Measurements from ENCODE around the gene ATL2.
A peak's percentile ranks its signal among the peaks of the same experiment; 100 is the strongest.
"Not testable (repeated sequence)": the region's sequence is repeated elsewhere in the genome, so short reads cannot be mapped to it uniquely, and the experiment has no call there.

Gene ATL2

DNA sequence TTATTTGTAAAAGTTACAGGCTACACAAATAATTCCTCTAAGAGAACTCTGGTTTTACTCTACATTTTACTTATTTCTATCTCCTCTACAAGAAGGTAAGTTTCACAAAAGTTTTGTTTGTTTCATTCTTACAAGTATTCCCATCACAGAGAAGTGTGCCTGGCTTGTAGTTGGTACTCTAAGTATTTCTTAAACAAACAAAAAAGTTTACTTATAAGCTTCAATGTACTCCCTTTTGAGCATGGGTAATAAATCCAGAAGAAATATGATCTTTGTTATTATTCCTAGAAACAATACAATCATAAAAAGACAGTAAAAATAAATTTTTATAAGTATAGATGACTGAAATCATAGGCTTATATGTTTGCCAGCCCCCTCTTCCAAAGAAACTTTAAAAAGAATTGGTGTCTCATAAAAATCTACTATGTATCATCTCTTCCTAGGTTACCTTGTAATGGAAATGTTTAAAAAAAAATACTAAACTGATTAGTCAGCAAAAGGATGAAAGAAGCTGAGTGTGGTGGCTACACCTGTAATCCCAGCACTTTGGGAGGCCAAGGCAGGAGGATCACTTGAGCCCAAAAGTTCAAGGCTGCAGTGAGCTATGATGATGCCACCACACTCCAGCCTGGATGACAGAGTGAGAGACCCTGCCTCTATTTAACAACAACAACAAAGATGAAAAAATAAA is 54.7 kb downstream of the ATL2 start:
- DNase-seq: no peak

DNA sequence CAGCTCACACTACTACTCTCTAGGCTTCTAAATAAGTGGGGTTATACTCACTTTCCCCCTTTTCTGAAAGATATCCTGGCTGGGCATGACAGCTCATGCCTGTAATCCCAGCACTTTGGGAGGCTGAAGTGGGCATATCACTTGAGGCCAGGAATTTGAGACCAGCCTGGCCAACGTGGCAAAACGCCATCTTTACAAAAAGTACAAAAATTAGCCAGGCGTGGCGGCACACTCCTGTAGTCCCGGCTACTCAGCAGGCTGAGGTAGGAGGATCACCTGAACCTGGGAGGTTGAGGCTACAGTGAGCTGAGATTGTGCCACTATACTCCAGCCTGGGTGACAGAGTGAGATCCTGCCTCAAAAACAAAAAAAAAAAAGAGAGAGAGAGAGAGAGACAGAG is 57.8 kb downstream of the ATL2 start:
- DNase-seq: not testable (repeated sequence)

DNA sequence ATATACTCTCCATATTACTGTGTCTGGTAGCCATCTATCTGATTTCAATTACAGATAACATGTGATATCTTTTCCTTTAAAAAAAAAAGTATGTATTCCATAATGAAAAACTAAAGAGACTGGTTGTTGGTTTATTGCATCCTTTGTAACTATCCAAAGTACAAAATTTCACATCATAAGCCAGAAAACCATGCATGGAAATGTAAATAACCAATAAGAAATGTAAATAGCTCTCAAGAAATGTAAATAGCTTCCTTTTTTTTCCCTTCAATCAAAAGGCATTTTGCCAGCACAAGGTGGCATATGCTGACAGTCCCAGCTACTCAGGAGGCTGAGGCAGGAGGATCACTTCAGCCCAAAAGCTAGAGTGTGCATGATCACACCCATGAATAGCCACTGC is 59.3 kb downstream of the ATL2 start:
- DNase-seq: no peak

DNA sequence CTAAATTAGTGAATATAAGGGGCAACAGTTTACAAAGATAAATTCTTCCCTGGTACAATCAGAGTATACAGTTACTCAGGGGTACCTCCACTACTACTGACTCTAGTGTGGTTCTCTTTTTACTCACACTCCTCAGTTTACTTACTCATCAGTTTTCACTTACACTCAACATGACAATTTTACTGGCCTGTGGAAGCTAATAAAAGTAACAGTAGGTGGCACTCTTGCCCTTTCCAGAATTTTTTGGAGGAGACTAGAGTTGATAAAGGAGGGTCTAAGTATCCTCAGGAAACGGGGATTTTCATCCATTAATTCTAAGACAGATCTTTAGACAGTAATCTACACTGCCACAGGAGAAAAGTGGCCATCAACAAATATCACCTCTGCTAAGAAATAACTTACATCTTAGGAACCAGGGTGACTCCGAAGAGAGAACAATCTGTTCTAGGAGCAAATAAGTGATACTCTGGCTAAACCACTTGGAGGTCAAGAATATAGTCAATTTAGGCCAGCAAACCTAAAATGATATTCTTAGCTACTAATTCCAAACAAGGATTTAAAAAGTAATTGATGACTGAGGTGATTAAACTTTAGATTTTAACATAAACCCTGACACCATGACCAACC is 61.3 kb downstream of the ATL2 start:
- peak; percentile 62 for DNase-seq

DNA sequence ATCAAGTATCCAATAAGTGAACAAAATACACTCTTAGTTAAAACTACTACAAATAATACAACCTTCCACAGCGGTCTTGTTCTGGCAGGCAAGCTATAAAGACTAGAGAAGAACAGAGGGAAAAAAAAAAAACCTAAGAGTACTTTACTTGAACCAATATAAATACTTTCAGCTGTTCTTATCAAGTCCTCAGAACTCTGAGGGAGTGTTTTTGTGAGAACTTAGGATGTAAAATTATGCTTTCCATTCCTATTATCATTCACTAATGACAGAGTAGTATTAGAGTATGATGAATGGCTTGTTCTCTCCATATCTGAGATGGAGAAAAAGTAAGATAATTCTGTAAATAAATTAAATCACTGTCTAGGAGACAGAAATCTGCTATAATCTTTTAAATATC is 68.3 kb downstream of the ATL2 start:
- DNase-seq: no peak

DNA sequence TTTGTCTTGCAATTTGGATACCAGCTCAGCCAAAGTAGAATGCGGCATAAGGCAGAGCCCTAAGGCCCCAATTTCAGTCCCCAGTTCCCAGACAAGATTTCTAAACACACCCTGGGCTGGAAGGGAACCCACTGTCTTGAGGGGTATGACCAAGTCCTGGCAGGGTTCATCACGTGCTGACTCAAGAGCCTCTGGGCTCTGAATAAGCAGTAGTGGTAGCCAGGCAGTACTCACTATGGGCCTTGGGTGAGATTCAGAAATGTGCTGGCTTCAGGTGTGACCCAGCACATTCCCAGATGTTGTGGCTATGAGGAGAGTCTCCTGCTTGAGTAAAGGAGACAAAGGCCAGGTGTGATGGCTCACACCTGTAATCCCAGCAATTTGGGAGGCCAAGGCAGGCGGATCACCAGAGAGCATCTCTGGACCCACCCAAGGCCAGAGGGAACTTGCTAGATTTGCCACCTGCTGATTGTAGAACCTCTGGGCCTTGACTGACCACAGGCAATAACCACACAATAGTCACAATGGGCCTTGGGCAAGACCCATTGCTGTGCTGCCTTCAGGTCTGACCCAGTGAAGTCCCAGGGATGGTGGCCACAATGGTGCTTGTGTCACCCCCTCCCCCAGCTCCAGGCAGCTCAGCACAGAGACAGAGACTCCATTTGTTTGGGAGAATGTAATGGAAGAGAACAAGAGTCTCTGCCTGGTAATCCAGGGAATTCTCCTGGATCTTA is 74.9 kb downstream of the ATL2 start:
- no peak for DNase-seq

DNA sequence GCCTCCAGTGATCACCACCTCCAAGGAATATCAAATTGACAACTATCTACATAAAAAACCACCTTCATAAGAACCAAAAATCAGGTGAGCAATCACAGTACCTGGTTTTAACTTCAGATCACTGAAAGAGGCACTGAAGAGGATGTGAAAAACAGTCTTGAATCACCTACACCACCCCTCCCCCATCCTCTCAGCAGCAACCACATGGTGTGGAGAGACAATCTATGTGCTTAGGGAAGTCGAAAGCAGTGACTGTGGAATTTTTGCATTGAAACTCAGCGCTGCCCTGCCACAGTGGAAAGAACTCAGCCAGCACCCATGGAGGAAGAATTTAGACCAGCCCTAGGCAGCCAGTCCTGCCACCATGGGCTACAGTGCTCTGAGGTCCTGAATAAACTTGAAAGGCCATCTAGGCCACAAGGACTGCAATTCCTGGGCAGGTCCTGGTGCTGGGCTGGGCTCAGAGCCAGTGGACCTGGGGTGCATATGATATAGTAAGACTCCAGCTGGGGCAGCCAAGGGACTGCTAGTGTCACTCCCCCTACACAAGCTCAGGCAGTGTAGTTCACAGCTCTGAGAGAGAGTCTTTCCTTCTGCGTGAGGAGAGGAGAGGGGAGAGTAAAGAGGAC is 75.6 kb downstream of the ATL2 start:
- no peak for DNase-seq

DNA sequence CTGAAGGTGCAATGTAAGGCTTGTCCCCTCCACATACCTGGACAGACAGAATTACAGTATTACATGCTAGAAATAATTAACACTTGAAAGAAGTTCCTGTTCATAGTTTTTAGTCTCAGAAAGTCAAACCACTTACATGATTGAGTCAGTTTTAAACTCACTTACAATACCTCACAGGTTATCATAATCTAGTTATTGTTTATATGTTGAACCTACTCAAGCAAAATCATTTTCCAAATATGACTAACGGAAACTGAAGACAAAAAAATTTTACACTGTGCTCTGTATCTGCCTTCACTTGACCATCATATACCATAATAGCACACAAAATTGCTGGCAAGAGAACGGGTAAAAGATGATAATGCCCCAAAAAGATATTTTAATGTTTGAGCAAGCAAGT is 78.5 kb downstream of the ATL2 start:
- DNase-seq: no peak

DNA sequence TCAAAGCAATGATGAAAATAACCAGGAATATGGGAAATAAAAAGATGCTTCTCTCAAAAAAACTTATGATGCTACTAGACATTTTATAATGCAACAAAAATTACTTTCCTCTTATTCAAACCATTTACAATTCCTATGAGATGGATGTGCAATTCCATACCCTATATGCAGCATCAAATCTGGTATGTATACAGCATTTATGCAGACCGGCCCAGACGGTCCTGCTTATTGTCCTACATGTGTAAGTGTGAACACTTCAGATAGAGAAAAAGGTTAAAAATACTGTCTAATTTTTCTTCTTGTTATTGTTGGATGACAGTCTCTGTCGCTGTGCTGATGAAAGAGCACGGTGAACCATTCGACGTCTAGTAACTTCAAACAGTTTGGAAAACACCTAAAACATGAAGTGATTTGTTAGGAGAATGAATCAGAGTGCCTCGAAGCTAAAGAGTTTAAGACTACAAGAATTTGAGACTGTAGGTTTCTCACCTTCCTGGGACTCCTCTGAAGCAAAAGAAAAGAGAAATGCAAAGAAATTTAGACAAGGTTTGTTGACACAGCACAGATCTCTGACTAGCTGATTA is 80.8 kb downstream of the ATL2 start:
- no peak for DNase-seq

DNA sequence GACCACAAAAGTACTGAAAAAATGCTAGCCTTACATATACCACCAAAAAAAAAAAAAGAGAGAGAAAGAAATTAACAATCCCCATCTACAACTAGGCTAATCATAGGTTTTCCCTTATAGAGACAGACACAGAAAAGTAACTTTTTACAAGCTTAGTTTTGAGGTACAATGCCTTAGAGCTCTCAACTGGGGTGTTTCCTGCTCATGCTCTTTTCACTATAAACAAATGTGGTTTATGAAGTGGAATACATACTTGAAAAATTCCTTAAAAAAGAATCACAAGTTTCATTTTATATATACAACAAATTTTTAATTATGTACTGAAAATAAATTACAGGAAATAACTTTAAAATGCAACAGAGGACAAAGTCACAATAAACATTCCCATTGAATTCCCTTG is 82.5 kb downstream of the ATL2 start:
- no peak for DNase-seq

DNA sequence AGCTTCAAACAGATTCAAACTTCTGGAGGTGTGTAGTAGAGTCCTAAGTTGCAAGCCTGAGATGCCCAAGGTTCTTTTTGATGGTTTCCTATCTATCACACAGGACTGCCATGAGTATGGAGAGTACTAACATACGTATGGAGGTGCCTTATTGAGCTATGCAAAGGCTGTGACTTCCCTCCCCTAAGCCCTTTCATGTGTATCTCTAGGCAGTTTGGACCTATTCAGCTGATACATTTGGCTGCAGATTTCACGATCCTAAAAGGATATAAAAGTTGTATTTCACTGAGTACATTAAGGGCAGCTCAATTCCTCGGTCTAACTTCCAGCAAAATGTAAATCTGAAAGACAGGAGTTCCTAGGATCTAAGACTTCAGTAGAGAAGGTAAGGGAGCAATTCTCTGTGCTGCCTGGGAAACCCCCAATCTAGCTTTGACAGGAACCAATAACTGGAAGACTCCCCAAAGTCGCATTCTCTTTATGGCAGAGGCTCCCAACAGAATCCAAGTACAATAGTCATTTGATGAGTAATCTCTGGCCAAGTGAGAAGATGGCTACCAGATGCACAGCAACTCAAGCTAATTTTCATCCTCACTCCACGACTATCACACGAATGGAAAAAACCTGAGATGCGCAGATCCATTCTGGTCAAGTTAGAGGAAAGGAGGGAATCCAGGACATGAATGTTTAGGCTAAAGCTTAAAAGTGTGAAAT is 83.8 kb downstream of the ATL2 start:
- peak; percentile 35 for DNase-seq

DNA sequence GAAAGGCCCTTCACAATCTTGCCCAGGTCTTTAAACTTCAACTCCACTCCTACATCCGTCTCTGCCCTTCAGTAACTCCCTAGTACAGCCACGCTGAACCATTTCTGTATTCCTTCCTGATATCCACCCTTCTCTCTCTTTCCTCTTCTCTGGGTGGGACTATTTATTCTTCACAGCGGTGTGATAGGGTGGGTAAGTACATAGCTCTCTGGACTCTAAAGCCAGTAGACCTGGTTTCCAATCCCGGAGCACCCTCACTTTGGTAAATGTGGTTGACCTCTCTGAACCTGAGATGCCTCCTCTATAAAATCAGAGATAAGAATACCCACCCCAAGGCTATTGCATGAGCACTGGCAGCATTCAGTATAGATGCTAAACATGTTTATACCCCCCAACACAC is 86.7 kb downstream of the ATL2 start:
- DNase-seq: no peak

DNA sequence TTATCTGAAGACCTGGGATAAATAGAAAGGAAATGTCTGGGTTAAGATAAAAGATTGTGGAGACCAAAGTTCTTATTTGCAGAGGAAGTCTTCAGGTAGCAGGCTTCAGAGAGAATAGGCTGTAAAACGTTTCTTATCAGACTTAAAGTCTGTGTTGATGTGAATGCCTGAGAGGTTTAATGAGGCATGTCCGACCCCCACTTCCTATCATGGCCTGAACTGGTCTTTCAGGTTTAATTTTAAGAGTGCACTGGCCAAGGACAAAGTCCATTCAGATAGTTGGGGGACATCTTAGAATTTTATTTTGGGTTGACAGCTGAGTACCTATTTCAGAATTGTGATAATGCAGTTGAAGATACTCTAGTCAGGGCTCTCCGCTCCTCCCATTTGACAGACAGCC is 92.1 kb downstream of the ATL2 start:
- no peak for DNase-seq

DNA sequence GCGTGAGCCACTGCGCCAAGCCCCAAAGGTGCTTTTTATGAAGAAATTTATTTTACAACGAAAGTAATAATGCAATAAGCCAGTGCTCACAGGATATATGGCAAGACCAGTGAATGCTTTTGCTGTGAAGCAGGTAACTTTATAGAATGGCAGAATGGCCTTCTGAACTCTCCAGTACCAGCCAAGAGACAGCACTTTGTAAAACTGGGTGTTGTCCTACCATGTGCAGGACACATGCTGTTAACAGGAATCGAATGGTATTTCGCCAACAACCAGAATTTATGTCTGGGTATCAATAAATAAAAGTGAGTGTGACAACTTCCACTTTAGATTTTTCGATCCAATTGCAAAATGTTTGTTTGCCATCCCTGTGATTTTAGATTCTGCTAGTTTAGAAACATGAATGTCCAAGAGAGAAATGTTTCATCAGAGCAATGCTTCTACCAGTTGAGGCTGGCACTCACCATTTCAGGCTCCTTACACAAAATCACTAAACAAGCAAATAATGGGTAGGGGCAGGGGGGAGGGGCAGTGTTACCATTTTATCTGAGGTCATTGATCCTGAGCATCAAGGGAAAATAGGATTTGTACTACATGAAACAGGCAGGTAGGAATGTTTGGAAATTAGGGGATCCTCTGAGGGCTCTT is 95.9 kb downstream of the ATL2 start:
- no peak for DNase-seq

DNA sequence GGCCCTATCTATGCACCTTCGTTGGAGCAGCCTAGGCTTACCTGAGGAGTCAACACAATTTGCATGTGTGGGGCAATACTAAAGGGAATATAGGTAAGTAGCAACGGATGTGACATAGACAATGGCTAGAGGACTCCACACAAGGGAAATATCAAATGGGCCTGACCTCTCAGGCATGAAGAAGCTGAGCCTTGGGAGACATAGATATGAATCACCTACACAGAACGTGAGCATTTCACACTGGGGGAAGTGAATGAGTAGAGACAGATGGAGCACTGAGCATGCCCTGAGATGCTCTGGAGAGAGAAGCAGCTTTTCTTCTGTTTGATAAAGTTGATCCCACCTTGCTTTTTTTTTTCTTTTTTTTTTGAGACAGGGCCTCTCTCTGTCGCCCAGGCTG is 97.9 kb downstream of the ATL2 start:
- DNase-seq: peak; percentile 17

DNA sequence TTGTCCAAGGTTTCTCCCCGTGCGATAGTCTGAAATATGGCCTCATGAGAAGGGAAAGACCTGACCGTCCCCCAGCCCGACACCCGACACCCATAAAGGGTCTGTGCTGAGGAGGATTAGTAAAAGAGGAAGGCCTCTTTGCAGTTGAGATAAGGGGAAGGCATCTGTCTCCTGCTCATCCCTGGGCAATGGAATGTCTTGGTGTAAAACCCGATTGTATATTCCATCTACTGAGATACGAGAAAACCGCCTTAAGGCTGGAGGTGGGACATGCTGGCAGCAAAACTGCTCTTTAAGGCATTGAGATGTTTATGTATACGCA is 99.0 kb downstream of the ATL2 start:
- not testable (repeated sequence) for DNase-seq

DNA sequence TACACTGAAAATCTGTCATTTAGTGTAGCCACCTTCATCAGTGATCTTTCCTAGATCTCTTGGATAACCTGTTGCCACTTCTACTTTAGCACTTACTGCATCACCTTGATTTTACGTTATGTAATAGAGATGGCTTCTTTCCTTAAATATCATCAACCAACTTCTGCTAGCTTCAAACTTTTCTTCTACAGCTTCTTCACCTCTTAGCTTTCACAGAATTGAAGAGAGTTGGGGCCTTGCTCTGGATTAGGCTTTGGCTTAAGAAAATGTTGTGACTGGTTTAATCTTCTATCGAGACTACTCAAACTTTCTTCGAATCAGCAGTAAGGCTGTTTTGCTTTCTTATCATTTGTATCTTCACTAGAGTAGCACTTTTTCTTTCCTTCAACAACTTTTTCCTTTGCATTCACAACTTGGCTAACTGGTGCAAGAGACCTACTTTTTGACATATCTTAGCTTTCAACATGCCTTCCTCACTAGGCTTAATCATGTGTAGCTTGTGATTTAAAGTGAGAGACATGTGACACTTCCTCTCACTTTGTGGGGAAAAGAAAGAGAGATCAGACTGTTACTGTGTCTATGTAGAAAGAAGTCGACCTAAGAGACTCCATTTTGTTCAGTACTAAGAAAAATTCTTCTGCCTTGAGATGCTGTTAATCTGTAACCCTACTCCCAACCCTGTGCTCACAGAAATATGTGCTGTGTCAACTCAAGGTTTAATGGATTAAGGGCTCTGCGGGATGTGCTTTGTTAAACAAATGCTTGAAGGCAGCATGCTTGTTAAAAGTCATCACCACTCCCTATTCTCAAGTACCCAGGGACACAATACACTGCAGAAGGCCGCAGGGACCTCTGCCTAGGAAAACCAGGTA is 99.6 kb downstream of the ATL2 start:
- peak; percentile 49 for DNase-seq

DNA sequence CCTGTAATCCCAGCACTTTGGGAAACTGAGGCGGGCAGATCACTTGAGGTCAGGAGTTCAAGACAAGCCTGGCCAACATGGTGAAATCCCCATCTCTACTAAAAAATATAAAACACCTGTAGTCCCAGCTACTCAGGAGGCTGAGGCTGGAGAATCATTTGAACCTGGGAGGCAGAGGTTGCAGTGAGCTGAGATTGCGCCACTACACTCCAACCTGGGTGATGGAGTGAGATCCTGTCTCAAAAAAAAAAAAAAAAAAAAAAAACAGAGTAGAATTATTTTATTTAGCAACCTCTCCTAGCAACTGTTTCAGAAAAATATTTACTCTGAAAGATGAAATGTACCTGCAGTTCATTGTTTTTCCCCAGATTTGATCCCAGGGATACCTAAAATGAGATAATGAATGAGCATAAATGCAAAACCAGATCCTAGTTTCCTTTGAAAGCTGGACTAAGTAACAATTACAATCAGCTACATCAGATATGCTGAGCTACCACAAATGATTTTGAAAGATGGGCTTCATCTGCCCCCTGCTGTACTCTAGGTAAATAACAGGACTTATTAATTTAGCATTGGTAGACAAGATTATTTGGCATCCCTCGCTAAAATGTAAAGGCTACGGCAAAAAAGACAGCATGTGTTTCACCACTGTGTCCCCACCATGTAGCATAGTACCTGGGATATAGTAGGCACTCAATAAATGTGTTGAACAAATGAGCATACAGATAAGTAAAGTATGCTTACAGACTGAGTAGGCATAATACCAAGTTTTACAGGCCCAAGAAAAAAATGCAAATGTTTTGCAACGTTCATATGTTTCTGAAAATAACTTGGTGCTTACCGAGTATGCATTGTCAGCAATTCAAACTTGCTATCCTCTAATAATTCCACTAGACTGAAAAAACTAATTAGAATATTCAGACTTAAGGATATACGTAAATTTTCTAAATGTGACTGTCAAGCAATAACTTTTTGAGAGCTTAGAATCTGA is 102.5 kb downstream of the ATL2 start:
- peak; percentile 80 for DNase-seq

DNA sequence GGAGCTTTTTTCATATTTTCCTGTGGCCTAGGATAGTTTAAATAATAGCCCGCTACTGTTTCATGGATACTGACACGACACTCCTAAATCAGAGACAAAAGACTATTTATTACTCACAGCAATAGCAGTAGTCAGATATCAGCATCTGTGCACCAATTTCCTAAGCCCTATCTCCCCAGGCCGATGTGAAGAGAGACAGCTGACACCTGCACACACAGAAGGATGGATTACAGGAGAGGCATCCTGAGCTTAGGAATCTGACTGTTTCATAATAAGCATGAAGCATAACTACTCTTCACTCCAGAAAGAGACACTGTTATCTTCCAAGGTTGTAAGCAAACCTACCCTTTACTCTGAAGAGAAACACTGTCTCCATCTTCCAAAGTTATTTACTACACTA is 105.4 kb downstream of the ATL2 start:
- no peak for DNase-seq

DNA sequence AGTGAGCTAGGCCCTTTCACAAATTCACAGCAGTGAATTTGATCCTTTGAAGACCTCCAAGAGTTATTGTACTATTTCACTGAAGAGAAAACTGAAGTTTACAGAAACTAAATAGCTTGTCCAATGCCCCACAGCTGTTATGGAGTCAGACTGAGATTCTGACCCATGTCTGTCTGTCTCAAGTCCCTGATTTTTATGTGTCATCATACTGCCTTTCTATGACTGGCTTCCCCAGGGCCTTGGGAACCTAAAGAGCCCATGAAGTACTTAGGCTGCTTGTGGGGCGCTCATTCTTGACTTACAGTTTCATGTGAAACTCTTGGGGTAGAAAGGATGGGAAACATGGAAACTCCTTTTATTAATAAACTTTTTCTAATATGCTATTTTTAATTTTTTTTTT is 107.7 kb downstream of the ATL2 start:
- no peak for DNase-seq
